K562 (cell line): ENCODE results near the gene CLCA2. TPM values are rescaled to one million over a fixed set of nuclear protein-coding genes. Genes with fewer than 3 reads are reported as not detected.
A peak's percentile ranks its signal among the peaks of the same experiment; 100 is the strongest.

Experiments used
- ADNP ChIP-seq: fragments of 200-800 bp; sonication (Bioruptor generic); IDR thresholded peaks from 2 replicates; pipeline ENCODE4 v1.6.1; 2016; ENCODE audit warnings: missing genetic modification characterization, missing compliant biosample characterization
- BCOR ChIP-seq: fragments of 450-650 bp; IDR thresholded peaks from 2 replicates; pipeline ENCODE4 v1.6.1; 2016
- CEBPG ChIP-seq, 3 experiments: fragments of 200-800 bp in 1 of 3; sonication (Bioruptor generic) in 1 of 3; sonication (generic) in 1 of 3; formaldehyde crosslinking in 1 of 3; IDR thresholded peaks in 2 of 3; conservative IDR thresholded peaks in 1 of 3; 2 replicates each; pipeline versions ENCODE4 v1.6.1 to v1.8.0; 2016 to 2022; ENCODE audit warnings: missing compliant biosample characterization in 2 of 3, missing genetic modification characterization in 2 of 3, mild to moderate bottlenecking in 1 of 3, missing genetic modification reagents in 1 of 3
- CREB3 ChIP-seq: fragments of 450-650 bp; conservative IDR thresholded peaks from 2 replicates; pipeline ENCODE4 v1.6.1; 2016; ENCODE audit warnings: missing genetic modification characterization, low read depth, mild to moderate bottlenecking, missing compliant biosample characterization, moderate library complexity
- DNMT1 ChIP-seq: fragments of 450-650 bp; IDR thresholded peaks from 2 replicates; pipeline ENCODE4 v1.6.1; 2016; ENCODE audit warnings: antibody characterized with exemption, mild to moderate bottlenecking
- EGR1 ChIP-seq: fragments of 450-650 bp; conservative IDR thresholded peaks from 2 replicates; pipeline ENCODE4 v1.6.1; 2017; ENCODE audit warnings: mild to moderate bottlenecking
- EP300 ChIP-seq: IDR thresholded peaks from 2 replicates; pipeline ENCODE4 v1.6.1; 2012; ENCODE audit warnings: low read length, improper control_type of control experiment
- ETV6 ChIP-seq, 3 experiments: fragments of 150-350 bp in 1 of 3; sonication (generic) in 1 of 3; formaldehyde crosslinking in 1 of 3; IDR thresholded peaks; 2 replicates each; pipeline versions ENCODE4 v1.6.1 to v1.8.0; 2014 to 2022; ENCODE audit warnings: borderline replicate concordance in 2 of 3, low read depth in 2 of 3, antibody characterized with exemption in 1 of 3, low read length in 1 of 3, mild to moderate bottlenecking in 1 of 3, missing genetic modification reagents in 1 of 3
- FOS ChIP-seq: IDR thresholded peaks from 3 replicates; pipeline ENCODE4 v1.6.1; 2011; ENCODE audit not compliant: insufficient read length; ENCODE audit errors: extremely low read depth
- JUNB ChIP-seq: fragments of 450-650 bp; formaldehyde crosslinking; conservative IDR thresholded peaks from 2 replicates; pipeline ENCODE4 v1.4.0; 2020; ENCODE audit warnings: mild to moderate bottlenecking
- KAT2B ChIP-seq: IDR thresholded peaks from one replicate; pipeline ENCODE4 v1.6.1; 2012; ENCODE audit warnings: low read depth, mild to moderate bottlenecking, control low read depth, inconsistent platforms, low read length, moderate library complexity
- MAFG ChIP-seq: fragments of 450-650 bp; conservative IDR thresholded peaks from 2 replicates; pipeline ENCODE4 v1.6.1; 2016; ENCODE audit warnings: missing genetic modification characterization, missing compliant biosample characterization
- NFYB ChIP-seq: IDR thresholded peaks from 2 replicates; pipeline ENCODE4 v1.6.1; 2011; ENCODE audit warnings: mild to moderate bottlenecking, moderate library complexity; ENCODE audit not compliant: insufficient read length; ENCODE audit errors: extremely low read depth
- RBM39 ChIP-seq: fragments of 200-400 bp; formaldehyde crosslinking; optimal IDR thresholded peaks from 2 replicates; pipeline ENCODE3; 2018; ENCODE audit warnings: low read depth, low read length
- SMARCA5 ChIP-seq: fragments of 450-650 bp; IDR thresholded peaks from 2 replicates; pipeline ENCODE4 v1.6.1; 2016
- XRCC5 ChIP-seq: fragments of 200-400 bp; formaldehyde crosslinking; IDR thresholded peaks from 2 replicates; pipeline ENCODE4 v1.6.1; 2017; ENCODE audit warnings: low read depth, mild to moderate bottlenecking, low read length
- polyA plus RNA-seq, 8 experiments: library from polyadenylated mRNA; depleted of rRNA in 4 of 8; stranded (reverse) in 5 of 8; unstranded in 3 of 8; fragments of >200 nt; fragmentation: Nextera tagmentation in 2 of 8; fragmentation: Illumina TruSeq in 1 of 8; extraction: Ambion mirVana in 2 of 8; extraction: Trizol in 1 of 8; gene quantifications; 2 replicates each; pipeline versions ENCODE4 v1.2.1 to v1.2.3, GENCODE V29; 2011 to 2014; ENCODE audit warnings: inconsistent platforms in 1 of 8, missing spikeins in 1 of 8
- total RNA-seq, 7 experiments: library from RNA; depleted of rRNA in 6 of 7; stranded (reverse); fragments of >200 nt in 6 of 7; fragmentation: Illumina TruSeq in 2 of 7; extraction: Trizol in 2 of 7; gene quantifications; 2 replicates each; pipeline versions ENCODE4 v1.2.1 to v1.2.3, GENCODE V29; 2011 to 2021; ENCODE audit warnings: low replicate concordance in 1 of 7
- TF ChIP-seq, protein P1 (sequence below): fragments of 450-650 bp; IDR thresholded peaks from 2 replicates; pipeline ENCODE4 v1.7.0; 2016; ENCODE audit warnings: borderline replicate concordance

The CLCA2 gene
- total and polyA plus RNA-seq, 9 of the 15 experiments (the other 6 are each of a cell fraction or from before 2014, with no cell fraction given), result 0.03 TPM; not detected in 8

GRCh38 chr1:86409416-86410021 lies 14.5 kb upstream of the CLCA2 start (continued):
- TF ChIP-seq NFYB (no peak), SMARCA5 (no peak), CEBPG (CRISPR knock-in tag; IDR thresholded peaks at IDR 0.05) (no peak), CEBPG (tag; conservative IDR thresholded peaks at IDR 0.05 in 1 of 2, IDR thresholded peaks at IDR 0.05 in 1 of 2) (no peak), CREB3 (tag) (peak; percentile 58; the same call in 1 of the 2 replicates), BCOR (no peak), RBM39 (no peak), XRCC5 (no peak), JUNB (CRISPR knock-in tag) (no peak), KAT2B (no peak), ETV6 (IDR thresholded peaks at IDR 0.05; ENCODE audit: borderline replicate concordance in 1 of 2, low read depth in 2 of 2, low read length in 1 of 2) (no peak), ETV6 (CRISPR knock-in tag; IDR thresholded peaks at IDR 0.05; ENCODE audit: borderline replicate concordance) (no peak), ADNP (tag) (no peak), EGR1 (no peak), FOS (no peak), EP300 (no peak), DNMT1 (no peak), MAFG (peak; percentile 44; the same call in 1 of the 2 replicates)
- TF ChIP-seq, protein P1, sequence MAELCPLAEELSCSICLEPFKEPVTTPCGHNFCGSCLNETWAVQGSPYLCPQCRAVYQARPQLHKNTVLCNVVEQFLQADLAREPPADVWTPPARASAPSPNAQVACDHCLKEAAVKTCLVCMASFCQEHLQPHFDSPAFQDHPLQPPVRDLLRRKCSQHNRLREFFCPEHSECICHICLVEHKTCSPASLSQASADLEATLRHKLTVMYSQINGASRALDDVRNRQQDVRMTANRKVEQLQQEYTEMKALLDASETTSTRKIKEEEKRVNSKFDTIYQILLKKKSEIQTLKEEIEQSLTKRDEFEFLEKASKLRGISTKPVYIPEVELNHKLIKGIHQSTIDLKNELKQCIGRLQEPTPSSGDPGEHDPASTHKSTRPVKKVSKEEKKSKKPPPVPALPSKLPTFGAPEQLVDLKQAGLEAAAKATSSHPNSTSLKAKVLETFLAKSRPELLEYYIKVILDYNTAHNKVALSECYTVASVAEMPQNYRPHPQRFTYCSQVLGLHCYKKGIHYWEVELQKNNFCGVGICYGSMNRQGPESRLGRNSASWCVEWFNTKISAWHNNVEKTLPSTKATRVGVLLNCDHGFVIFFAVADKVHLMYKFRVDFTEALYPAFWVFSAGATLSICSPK, result no peak
